HG03460 (cell line): ENCODE data around the gene IL17C.
"Not testable (repeated sequence)": the region's sequence is repeated elsewhere in the genome, so short reads cannot be mapped to it uniquely, and the experiment has no call there.

Experiments used
- ATAC-seq: cut with Tn5 transposase; IDR thresholded peaks from one replicate; pipeline ENCODE4 v1.9.1; 2021; ENCODE audit not compliant: unreplicated experiment

Gene IL17C

GRCh38 chr16:88609426-88609825, 28.9 kb upstream of the IL17C start:
- ATAC-seq, result not testable (repeated sequence)

DNA sequence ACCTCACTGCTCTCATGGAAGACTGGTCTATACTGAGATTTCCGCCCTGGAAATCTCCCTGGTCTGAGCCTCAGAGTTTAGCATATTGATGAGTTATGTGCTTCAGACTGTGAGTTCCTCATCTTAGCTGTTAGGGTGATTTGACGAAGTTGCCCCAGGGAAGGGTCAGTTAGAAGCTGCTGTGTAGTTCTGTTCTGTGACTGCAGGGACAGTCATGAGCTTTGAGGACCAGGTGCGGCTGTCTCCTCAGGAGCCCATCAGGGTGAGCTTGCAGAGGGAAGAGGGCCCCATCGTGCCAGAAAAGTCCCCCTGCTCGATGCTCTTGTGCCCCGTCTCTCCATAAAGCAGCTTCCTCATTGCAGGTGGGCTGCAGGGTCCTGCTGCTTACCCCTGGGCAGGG, 28.3 kb upstream of the IL17C start:
- no peak for ATAC-seq

DNA sequence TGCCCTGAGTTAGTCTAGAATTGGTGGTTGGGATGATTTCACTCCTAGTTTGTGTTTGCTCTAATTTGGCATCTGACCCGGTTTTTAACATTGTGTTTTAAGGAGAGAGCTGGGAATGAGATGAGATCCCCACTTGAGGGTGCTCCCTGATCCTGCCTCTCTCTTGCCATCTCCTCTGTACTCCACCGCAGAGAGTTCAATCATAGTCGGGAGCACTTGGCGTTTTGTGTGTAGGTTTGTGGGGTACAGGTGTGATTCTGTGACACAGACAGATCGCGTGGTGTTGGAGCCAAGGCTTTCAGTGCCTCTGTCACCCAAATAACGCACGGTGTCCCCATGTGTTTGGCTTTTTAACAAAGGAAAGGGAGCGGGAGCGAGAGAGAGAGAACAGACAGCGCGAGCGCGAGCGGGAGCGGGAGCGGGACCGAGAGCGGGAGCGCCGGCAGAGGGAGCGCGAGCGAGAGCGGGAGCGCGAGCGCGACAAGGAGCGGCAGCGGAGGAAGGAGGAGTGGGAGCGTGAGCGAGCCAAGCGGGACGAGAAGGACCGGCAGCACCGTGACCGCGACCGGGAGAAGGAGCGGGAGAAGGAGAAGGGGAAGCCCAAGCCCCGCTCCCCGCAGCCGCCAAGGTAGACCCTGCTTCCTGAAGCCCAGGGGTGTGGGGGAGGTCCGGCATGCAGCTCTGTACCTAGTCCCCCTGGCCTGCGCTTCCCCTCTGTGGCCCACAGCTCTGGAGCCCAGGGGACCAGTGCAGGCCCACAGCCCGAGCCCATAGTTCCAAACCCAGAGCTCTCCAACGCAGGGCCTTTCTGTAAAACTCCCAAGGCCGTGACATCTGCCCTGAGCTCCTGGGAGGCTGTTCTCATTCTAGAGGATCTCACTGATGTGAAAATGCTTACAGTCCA, 27.2 kb upstream of the IL17C start:
- no peak for ATAC-seq

- ATAC-seq, result no peak
Measured at GRCh38 chr16:88613293-88613692, 25.1 kb upstream of the IL17C start.

GRCh38 chr16:88613911-88614817, 24.2 kb upstream of the IL17C start:
- ATAC-seq, result no peak

GRCh38 chr16:88614818-88615580, 23.4 kb upstream of the IL17C start:
- no peak for ATAC-seq

- ATAC-seq, result no peak
Measured at GRCh38 chr16:88616320-88616719, 22.1 kb upstream of the IL17C start.

DNA sequence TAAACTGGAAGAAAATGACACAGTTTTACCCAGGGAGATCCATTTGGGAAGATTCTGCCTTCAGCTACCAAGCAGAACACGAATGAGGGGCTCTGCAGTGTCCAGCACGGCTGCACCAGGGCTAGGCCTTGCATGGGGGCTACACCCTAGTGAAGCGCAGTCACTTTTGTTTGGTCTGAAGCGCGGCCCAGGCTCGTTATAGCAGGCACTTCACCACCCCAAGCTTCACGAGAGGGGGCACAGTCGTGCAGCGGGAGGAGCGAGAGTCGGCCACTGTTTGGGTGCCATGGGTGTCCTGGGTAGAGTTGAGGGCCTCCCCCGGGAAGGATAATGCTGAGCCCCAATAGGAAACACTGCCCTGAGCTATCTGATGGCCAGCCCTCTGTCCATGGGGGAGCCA, 21.6 kb upstream of the IL17C start:
- ATAC-seq, result no peak

DNA sequence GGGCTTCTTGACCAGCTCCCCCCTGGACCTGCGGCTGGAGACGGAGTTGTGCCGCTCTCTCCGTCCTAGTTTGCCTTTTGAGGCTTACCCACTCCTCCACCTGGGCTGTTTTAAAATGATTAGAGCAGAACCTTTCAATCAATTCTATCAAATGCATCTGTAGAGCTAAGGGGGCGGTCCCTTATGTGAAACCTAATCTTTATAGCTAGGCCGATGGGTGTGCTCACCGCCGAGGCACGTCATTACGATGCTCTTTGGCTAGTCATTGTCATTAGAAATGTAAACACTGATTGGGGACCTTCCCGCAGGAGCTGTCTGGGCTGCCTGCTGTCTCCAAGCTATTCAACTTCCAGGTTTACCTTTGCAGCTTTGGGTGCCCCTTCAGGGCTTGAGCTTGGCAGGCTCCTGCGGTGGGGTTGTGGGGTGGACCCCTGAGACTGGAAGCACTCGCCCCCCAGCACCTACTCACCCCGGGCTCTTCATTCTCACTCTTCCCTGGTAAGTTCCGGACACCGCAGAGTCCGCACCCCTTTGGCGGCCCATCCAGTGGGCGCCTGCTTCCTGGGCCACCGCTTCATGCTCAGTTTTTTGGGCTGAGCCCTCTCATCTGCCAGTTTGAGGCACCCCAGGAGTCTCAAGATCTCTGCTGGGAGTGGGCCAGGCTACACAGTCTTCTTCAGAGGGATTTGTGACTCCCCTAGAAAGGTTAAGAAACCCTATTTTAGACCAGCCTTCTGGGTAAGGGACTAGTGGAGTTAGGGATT, 20.9 kb upstream of the IL17C start:
- ATAC-seq, result no peak

DNA sequence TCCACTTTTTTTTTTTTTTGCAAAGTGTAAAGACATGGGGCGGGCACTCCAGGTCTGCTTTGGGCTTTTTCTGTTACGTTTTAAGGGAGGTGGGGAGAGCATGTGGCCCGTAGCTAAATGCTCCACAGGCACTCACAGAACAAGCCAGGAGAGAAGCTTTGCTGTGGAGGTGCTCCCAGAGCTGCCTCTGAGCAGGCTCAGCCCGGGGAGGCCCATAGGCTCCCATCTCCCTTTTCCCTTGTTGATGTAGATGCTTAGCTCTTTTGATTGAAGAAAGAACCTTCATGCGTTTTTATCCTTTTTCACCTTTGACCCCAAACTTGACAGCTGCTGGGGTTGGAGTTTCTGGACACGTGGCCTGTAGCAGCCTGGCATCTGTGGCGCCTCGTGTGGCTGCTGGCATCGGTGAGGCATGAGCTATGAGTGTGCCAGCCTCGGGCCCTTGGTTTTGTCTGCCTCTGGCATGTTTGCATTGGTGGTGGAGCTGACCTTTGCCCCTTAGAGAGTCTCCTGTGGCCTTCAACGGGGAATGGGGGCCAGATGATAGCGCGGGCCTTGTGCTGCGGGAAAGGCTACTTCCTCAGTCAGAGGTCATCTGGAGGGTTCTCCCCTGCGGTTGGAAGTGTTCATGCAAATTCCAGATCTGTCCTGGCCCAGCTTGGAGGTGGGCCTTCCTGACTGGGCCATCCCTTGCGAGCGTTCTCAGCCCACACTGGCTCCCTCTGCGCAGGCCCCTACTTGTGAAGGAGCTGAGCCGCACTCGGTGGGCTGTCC, 20.0 kb upstream of the IL17C start:
- ATAC-seq, result no peak

- ATAC-seq, result no peak
Measured at GRCh38 chr16:88618956-88619667, 19.3 kb upstream of the IL17C start.

DNA sequence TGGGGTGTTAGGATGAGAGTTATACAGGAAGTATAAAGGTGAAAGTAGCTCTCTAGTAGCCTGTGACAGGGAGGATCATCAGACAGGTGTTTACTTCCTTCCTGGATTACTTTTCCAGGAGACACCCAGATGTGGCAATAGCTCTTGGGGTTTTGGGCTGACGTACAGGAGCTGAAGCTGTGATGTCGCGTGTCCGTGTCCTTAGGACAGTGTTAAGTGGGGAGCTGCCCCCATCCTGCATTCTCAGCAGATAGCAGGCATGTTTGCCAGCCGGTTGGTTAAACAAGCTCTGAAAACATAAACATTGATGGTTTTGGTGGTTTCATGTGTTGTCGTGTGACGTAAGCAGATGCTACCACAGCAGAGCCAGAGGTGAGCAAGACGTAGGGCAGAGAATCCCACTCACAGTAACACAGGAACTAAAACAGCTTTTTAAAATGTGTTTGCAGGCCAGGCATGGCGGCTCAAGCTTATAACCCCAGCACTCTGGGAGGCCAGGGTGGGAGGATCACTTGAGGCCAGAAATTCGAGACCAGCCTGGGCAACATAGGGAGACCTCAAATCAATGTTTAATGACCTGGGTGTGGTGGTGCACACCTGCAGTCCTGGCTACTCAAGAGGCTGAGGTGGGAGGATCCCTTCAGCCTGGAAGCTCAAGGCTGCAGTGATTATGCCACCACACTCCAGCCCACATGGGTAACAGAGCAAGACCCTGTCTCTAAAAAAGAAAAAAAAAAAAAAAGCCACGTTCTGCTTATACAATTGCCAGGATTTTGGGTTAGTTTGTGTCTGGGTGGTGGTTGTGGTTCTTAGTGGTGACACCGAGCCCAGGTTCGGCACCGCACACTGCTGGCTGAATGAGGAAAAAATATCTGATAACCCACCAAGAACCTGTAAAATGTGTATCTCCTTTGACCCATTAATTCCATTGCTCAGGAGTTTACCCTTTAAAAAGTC, 18.2 kb upstream of the IL17C start:
- no peak for ATAC-seq

GRCh38 chr16:88622125-88622524, 16.2 kb upstream of the IL17C start:
- ATAC-seq, result no peak

DNA sequence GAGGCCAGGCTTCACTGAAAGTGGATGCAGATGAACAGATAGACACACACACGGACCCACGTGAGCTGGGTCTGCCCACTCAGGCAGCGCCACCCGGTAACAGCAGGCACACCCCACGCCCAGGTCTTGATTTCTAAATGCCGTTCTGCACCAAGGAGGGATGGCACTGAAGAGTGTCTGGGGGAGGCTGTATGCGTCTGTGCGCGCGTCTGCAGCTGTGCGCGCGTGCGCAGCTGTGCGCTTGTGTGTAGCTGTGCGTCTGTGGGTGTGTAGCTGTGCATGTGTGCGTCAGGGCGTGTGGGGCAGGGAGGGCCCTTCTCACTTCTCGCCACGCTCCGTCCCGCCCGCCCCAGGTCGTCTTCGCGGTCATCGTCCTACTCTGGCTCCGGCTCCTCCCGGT, 15.5 kb upstream of the IL17C start:
- ATAC-seq, result no peak

GRCh38 chr16:88623858-88624257, 14.5 kb upstream of the IL17C start:
- no peak for ATAC-seq

- no peak for ATAC-seq
Measured at GRCh38 chr16:88624481-88624880, 13.9 kb upstream of the IL17C start.

DNA sequence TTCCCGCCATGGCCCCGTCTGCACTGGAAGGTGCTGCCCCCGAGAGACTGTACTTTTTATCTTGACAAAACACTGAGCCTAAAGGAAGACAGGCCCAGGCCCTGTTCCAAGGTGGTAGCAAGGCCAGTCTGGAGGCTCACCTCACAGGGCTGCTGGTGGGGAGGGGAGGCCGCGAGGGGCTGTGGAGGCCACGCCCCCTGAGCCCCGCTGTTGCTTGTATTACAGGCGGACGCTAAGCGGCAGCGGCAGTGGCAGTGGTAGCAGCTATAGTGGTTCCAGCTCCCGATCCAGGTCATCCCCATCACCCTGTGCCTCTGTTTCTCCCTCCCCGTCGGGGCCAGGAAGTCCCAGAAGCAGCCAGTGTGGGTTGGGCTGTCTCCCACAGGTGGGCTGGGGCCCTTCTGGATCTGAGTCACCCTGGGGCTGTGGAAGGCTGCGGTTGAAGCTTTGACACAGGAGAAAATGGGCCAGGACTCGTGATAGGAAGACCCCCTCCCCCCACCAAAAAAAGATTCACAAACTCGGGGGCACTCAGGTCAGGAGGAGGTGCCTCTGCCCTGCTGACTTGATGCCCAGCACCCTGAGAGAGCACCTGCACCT, 13.3 kb upstream of the IL17C start:
- no peak for ATAC-seq

DNA sequence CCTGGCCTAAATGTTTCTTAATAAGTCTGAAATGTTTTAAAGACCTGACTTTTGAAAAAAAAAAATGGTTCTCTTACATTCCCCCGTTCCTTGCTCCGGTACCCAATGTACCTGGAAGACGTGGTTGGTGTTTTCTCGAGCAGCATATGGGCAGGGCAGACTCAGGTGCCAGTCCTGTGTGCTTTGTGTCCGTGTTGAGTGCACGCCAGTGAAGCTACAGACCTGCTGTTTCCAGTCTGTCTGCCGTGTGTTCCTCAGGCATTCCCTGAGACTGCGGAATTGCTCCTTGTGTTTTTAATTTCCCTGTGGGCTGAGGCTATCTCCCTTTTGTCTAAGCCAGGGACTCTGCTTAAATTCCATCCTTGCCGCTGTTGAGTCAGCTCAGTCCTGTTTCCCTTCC, 11.7 kb upstream of the IL17C start:
- ATAC-seq, result no peak
